Ascending aorta (tissue), 2 donors: ENCODE measurements around the gene CDH13. TPM values are rescaled to one million over a fixed set of nuclear protein-coding genes. Genes with fewer than 3 reads are reported as not detected.

ENCODE experiments used
- DNase-seq, 2 donors: peaks; one replicate each; pipeline ENCODE4 v3.0.0-alpha.2; 2019; ENCODE audit warnings: low spot score in 2 of 2
- H3K27ac ChIP-seq, 2 donors: fragments of 200-600 bp; sonication (generic); one replicate each; pipeline ENCODE4 v1.5.1; 2016 to 2017; ENCODE audit warnings: mild to moderate bottlenecking in 1 of 2
- H3K27me3 ChIP-seq: fragments of 200-600 bp; sonication (generic); one replicate; pipeline ENCODE4 v1.5.1; 2017
- H3K36me3 ChIP-seq, 2 donors: fragments of 200-600 bp; sonication (generic); one replicate each; pipeline ENCODE4 v1.5.1; 2016
- H3K4me1 ChIP-seq, 2 donors: fragments of 200-600 bp; sonication (generic); one replicate each; pipeline ENCODE4 v1.5.1; 2016 to 2017; ENCODE audit warnings: mild to moderate bottlenecking in 1 of 2
- H3K4me3 ChIP-seq, 2 donors: fragments of 200-600 bp; sonication (generic); one replicate each; pipeline ENCODE4 v1.5.1; 2016 to 2017; ENCODE audit warnings: mild to moderate bottlenecking in 1 of 2
- H3K9me3 ChIP-seq, 2 donors: fragments of 200-600 bp; sonication (generic); one replicate each; pipeline ENCODE4 v1.5.1; 2016
- CTCF ChIP-seq, 3 experiments: fragments of 200-600 bp in 2 of 3; fragments of 450-650 bp in 1 of 3; sonication (generic) in 2 of 3; IDR thresholded peaks; one replicate each; pipeline ENCODE4 v1.5.1; 2016 to 2019; ENCODE audit warnings: antibody characterized with exemption in 3 of 3, mild to moderate bottlenecking in 1 of 3, moderate library complexity in 1 of 3
- intact Hi-C: fragments of 100-400 bp; cut with DNase I; formaldehyde crosslinking; loops from one replicate; pipeline ENCODE4 v1.15.1; 2023
- total RNA-seq: library from RNA; depleted of rRNA; stranded (reverse); fragments of >200 nt; gene quantifications from one replicate; pipeline ENCODE4 v1.1.0, GENCODE V29; 2016

CDH13 gene
- total RNA-seq, 1 donor from 2014 or later, result 160 TPM

DNA sequence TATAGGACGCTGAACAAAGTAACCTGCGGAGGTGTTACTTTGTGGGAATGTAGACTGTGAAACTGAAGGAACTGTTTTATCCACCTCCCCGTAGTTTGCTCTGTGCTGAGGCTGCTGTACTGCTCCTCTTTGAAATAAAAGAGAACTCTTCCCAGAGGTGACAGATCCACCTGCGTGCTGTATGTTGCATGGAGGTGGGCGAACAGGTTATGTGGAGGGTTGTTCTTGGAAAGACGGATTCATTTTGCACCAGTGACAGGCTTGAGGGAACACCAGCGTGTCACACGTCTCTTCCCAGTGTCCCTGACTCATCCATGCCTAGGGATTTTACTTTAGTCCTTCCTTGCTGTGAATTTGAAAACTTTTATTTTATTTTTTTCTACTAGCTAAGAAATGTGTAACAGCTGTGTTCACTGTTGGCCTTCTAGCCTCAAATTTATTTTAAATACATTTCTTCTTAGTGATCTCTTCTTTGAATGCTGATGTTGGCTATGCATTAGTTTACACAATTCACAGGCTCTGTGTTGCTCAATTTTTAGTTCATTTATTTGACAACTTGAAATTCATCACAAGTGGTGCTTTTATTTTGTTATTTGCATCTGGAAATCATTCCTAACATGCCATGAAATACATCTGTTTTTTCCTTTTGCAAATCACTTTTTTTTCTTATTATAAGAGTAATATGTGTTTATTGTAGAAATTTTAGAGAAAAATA lies 512.4 kb downstream of the CDH13 start:
- intact Hi-C loops, result no loop called here
- H3K27ac ChIP-seq, result no peak overlapping the region
- TF ChIP-seq CTCF (IDR thresholded peaks at IDR 0.05), result no peak

DNA sequence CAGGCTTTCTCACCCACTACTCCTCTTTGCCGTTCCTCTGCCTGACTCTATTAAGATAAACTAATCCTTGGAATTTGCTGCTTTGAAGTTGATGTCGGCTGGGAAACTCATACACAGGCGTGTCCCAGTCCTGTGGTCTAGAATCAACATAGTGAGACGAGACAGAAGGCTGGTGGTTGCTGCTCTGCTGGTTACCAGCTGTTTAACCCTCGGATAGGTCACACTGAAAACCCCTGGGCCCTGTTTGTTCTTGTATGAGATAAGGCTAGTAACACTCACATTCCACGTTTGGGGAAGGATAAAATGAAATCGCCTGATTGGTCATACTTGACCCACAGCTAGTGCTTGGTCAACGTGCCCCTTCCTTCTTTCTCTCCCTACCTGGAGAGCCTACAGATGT lies 517.0 kb downstream of the CDH13 start:
- no peak for TF ChIP-seq CTCF (IDR thresholded peaks at IDR 0.05)
- Histone ChIP-seq H3K9me3 (no peaks in the 10 kb centered on the region), H3K27me3 (no peaks in the 10 kb centered on the region), H3K27ac (no peak overlapping the region), H3K4me1 (no peaks in the 10 kb centered on the region), H3K36me3 (no peaks in the 10 kb centered on the region), H3K4me3 (no peak overlapping the region)
- DNase-seq, result no peak
- intact Hi-C loops, result loop anchor here (10.0 kb wide), 1 partner anchor 59 kb away; no protein-coding TSS in a partner anchor

More for the DNA sequence above, 512.4 kb downstream of the CDH13 start:
- H3K9me3 ChIP-seq, result no peaks in the 10 kb centered on the region
- no peak overlapping the region for H3K4me3 ChIP-seq
- H3K4me1 ChIP-seq, result no peaks in the 10 kb centered on the region
- no peaks in the 10 kb centered on the region for H3K27me3 ChIP-seq
- no peaks in the 10 kb centered on the region for H3K36me3 ChIP-seq
- no peak for DNase-seq

- Histone ChIP-seq H3K27ac (no peak overlapping the region), H3K4me1 (no peaks in the 10 kb centered on the region), H3K9me3 (no peaks in the 10 kb centered on the region), H3K4me3 (no peak overlapping the region), H3K27me3 (no peaks in the 10 kb centered on the region), H3K36me3 (no peaks in the 10 kb centered on the region)
- no peak for DNase-seq
- no peak for TF ChIP-seq CTCF (IDR thresholded peaks at IDR 0.05)
- intact Hi-C loops, result loop anchor here (10.0 kb wide), 1 partner anchor 60 kb away; no protein-coding TSS in a partner anchor
Measured at GRCh38 chr16:83145297-83145696, 518.5 kb downstream of the CDH13 start.

GRCh38 chr16:83147244-83147643 lies 520.5 kb downstream of the CDH13 start:
- Histone ChIP-seq H3K4me3 (no peak overlapping the region), H3K36me3 (no peaks in the 10 kb centered on the region), H3K27ac (no peak overlapping the region), H3K9me3 (no peaks in the 10 kb centered on the region), H3K4me1 (no peaks in the 10 kb centered on the region), H3K27me3 (no peaks in the 10 kb centered on the region)
- TF ChIP-seq CTCF (IDR thresholded peaks at IDR 0.05), result no peak
- intact Hi-C loops, result loop anchor here (10.0 kb wide), 1 partner anchor 62 kb away; no protein-coding TSS in a partner anchor
- DNase-seq, result no peak

GRCh38 chr16:83158320-83158957 lies 531.7 kb downstream of the CDH13 start:
- no peak for DNase-seq
- no peak overlapping the region for H3K4me3 ChIP-seq
- no peaks in the 10 kb centered on the region for H3K27me3 ChIP-seq
- H3K9me3 ChIP-seq, result no peaks in the 10 kb centered on the region
- TF ChIP-seq CTCF (IDR thresholded peaks at IDR 0.05), result no peak
- peaks cover 0 to 6% of the 10 kb centered on the region in 2 donors for H3K4me1 ChIP-seq
- peak overlapping the region in 1 of 2 donors; percentile 44 for H3K27ac ChIP-seq
- H3K36me3 ChIP-seq, result no peaks in the 10 kb centered on the region
- intact Hi-C loops, result no loop called here
